Muscle of arm (tissue), 12 donors: ENCODE data around the gene P2RY11. TPM values are rescaled to one million over a fixed set of nuclear protein-coding genes. Genes with fewer than 3 reads are reported as not detected.

ENCODE experiments used
- DNase-seq: peaks from one replicate; pipeline ENCODE4 v3.0.0-alpha.2; 2013
- polyA plus RNA-seq, 12 donors: library from polyadenylated mRNA; unstranded; fragments of 120-200 nt; gene quantifications; one replicate each; pipeline ENCODE4 v1.2.1, GENCODE V29; 2013; ENCODE audit not compliant: insufficient read length in 12 of 12

Gene P2RY11
- polyA plus RNA-seq, 12 donors: 6.8 to 12.5 (median 8.7) TPM; not detected in 1

DNA sequence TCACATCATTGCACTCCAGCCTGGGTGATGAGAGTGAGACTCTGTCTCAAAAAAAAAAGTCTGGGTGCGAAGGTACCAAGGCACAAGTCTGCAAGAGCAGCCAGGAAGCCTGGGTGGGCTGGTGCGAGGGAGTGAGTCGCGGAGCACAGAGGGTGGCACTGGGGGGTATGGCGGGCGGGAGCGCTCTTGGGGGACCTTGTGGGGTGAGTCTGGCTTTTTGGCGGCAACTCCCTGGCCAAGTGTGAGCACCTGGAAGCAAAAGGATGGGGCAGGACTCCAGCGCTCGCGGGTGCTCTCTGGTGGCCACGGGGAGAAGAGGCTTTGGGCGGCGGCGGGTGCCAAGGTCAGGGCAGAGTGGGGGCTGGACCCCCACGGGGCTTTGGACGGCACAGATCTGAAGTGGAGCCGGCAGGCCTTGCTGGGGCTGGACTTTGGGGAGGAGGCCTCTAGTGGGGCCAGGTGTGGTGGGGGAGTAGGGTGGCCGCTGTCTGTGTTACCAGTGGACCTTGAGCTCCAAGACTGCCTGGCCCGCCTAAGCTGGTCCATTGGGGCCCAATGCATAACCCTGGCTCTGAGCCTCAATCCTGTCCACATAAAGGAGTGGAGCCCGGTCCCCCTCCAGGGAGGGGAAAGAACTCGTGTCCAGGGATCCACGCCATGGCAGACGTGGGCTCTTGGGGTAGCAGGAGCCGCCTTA, 1.6 kb downstream of the P2RY11 start:
- DNase-seq: no peak

DNA sequence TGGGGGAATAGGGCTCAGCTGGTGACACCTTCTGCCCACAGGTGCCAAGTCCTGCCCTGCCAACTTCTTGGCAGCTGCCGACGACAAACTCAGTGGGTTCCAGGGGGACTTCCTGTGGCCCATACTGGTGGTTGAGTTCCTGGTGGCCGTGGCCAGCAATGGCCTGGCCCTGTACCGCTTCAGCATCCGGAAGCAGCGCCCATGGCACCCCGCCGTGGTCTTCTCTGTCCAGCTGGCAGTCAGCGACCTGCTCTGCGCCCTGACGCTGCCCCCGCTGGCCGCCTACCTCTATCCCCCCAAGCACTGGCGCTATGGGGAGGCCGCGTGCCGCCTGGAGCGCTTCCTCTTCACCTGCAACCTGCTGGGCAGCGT, 2.1 kb downstream of the P2RY11 start:
- DNase-seq: no peak

DNA sequence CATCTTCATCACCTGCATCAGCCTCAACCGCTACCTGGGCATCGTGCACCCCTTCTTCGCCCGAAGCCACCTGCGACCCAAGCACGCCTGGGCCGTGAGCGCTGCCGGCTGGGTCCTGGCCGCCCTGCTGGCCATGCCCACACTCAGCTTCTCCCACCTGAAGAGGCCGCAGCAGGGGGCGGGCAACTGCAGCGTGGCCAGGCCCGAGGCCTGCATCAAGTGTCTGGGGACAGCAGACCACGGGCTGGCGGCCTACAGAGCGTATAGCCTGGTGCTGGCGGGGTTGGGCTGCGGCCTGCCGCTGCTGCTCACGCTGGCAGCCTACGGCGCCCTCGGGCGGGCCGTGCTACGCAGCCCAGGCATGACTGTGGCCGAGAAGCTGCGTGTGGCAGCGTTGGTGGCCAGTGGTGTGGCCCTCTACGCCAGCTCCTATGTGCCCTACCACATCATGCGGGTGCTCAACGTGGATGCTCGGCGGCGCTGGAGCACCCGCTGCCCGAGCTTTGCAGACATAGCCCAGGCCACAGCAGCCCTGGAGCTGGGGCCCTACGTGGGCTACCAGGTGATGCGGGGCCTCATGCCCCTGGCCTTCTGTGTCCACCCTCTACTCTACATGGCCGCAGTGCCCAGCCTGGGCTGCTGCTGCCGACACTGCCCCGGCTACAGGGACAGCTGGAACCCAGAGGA, 2.6 kb downstream of the P2RY11 start:
- no peak for DNase-seq

DNA sequence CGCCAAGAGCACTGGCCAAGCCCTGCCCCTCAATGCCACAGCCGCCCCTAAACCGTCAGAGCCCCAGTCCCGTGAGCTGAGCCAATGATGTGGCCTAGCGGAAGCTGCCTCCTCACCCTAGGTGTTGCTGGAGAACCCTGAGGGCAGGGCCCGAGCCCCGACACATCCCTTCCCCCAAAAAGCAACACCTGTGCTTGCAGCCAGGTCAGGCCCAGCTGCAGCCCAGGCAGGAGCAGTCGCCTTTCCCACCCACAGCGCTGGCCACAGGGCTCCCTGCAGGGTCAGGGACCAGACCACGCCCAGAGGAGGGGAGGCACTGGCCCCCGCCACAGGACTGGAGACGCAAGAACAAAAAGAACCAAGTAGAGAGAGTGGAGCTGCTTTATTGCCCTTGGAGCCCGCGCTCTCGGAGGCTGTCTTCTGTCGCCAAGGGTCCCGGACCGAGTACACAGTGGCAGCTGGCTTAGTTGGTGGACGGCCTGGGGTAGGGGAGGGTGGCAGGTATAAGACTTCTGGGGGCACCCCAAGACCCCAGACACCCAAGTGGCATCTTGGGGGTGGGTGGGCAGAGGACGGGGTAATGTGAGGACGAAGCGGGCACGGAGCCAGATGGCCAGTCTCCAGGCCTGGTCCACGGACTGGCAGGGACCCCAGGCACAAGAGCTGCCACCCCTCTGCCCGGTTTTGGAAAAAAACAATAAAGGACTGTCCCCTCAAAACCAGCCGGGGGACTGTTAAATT, 3.3 kb downstream of the P2RY11 start:
- no peak for DNase-seq

DNA sequence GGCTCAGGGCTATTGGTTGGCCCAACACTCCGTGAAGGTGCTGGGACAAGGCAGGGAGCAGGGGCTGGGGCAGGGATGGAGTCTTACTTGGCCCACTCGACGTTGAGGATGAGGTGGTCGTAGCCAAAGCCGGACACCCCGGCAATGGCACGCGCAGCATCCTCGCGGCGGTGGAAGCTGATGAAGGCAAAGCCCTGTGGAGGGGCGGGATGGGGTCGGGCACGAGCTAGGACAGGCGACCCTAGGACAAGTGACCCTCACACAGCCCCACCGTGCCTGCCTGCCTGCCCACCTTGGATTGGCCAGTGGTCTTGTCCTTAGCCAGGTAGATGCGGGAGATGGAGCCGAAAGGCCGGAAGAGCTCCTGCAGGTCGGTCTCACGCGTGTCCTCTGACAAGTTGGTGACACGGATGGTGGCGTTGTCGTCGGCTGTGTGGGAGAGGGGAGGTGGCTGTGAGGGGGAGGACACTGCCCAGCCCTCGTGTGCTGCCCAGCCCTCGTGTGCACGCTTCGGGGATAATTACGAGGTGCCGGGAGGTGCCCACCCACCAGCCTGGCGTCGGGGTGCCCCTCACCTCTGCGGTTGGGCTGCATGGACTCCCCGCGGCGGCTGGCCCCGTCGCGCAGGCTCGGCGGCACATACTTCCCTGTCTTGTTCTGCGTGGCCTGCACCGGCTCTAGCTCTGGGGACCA, 4.0 kb downstream of the P2RY11 start:
- no peak for DNase-seq

DNA sequence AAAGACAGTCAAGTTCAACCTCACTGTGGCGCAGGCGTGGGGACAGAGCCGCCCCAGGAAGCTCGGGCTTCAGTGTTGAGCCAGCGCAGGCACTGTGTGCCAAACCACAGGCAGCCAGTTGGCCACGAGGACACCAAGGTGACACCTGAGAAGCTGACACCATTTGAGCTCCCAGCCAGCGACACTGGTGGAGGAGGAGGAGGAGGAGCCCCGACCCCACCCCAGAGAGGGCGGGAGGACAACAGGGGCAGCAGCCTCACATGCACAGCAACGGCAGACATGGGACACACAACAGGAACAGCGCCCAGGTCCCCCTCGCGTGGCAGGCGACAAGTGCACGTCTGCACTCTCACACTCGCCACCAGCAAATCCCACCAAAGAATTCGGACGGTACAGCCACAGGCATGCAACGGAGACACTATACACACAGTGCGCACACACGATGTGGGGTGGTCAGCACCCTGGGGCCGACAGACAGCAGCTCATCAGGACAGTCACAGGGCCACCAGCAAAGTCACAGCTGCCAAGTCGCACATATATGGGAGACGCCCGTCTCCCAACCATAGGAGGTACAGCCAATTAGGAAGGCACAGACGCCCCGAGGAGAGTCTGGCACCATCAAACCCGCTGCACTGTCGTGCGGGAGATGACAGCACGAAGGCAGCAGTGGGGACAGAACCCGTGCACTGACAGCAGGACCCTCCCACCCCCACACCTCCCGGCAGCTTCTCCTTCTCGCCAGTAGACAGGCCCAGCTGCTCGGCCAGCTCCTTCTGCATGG, 4.8 kb downstream of the P2RY11 start:
- no peak for DNase-seq

DNA sequence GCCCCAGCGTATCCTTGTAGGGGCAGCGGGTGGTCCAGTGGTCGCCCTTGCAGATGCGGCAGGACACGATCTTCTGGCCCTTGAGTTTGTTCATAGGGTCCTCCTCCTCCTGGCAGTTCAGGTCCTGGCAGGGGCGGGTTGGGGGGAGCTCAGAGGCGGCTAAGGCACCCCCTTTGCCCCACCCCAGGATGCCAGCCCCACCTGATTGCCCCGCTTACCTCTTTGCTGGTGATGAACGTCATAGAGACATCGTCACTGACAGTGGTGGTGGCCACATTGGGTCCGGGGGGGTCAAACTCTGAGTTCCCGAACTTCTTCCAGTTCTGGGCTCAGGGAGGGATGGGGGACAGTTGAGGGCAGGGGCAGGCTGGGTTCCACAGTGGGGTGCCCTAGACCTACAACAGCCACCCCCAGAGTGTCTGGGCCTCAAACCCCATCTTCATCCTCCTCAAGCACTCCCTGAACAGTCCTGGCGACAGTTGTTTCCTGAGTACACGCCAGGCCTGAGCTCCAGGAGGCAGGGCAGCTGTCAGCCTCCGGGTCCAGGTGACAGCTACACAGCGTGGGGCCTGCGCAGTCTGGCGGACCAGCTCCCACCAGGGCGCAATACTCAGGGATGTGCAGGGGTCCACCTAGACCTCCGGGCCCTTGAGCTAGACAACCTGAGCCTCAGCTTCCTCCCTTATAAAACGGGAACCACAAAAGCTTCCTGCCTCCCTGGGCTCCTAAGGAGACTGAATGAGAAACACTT, 5.5 kb downstream of the P2RY11 start:
- DNase-seq: no peak

DNA sequence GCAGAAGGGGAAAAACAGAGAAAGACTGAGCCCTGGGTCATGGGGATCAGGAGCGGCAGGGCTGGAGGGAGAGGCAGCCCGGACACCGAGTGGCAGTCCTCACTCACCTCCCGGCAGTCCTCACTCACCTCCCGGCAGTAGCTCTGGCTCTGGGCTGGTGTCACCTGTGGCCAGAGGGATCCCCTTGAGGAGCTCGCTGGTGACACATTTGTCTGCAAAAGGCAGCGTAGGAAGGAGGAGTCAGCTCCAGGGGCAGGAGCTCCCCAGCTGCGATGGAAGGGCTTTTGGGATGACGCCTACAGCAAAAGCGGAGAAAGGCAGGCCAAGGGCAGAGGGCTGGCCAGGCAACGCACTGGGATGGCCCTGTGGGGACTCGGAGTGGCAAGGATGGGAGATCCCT, 7.5 kb downstream of the P2RY11 start:
- DNase-seq: no peak

DNA sequence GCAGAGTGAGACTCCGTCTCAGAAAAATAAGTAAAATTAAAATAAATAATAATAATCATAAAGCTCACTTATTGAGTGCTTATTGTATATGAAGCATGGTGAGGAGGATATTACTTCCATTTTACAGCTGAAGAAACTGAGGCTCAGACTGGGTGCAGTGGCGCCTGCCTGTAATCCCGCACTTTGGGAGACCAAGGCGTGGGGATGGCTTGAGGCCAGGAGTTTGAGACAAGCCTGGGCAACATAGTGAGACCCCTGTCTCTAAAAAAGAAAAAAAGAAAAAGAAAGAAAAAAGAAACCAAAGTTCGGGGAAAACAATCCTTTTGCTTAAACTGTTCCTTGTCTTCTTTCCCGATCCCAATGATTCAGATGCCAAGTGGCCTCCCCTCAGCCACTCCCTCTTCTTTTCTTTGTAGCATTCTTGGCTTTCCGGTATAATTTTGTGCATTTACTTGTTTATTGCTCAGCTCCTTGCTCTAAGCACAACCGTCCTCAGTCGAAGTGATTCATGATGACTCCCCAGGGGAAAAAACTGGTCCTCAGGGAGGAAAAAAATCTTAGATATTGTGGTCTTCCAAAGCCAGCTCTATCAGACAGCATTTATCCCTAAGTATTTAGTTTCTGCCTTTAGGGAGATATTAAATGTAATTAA, 9.2 kb downstream of the P2RY11 start:
- DNase-seq: peak; percentile 64

DNA sequence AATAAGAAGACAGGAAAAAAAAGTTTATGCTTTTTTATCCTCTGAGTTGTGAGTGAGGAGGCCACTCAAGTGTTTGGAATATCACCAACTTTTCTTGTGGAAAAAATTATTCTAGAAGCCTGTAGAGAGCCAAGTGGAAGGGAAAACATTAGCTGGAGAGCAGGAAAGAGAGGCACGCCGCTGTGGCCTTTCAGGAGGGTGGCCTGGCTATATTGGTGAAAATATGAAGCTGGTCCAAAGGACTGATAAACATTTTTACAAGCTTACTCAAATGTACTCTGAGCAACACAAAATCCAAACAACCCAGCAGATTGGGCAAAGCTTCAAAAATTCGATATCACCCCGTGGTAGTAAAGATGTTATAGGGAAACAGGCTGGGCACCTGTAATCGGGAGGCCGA, 10.6 kb downstream of the P2RY11 start:
- peak; percentile 68 for DNase-seq

DNA sequence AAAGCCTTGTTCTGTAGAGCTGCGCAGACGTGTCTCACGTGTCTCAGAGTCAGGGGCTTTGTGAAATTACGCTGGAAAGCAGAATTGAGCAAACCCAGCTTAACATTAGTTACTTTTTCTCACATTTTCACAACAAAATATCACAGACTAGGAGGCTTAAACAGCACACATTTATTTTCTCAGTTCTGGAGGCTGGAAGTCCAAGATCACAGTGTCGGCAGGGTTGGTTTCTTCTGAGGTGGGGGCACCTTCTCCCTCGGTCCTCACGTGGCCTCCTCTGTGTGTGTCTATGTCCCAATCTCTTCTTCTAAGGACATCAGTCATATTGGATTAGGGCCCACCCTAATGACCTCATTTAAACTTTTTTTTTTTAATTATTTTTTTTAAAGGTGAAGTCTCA, 12.9 kb downstream of the P2RY11 start:
- DNase-seq: no peak

DNA sequence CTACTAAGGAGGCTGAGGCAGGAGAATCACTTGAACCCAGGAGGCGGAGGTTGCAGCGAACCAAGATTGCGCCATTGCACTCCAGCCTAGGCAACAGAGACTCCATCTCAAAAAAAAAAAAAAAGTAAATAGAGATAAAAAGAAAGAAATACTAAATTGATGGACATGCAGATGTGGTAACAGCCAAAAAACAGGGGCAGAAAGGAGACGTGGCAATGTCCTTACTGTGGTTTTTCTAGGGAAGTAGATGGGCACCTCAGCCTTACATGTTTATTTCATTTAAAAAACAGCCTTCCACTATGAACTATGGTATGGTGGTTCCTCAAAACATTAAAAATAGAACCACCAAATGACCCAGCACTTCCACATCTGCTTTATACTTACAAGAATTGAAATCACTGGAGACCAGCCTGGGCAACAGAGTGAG, 14.7 kb downstream of the P2RY11 start:
- no peak for DNase-seq

DNA sequence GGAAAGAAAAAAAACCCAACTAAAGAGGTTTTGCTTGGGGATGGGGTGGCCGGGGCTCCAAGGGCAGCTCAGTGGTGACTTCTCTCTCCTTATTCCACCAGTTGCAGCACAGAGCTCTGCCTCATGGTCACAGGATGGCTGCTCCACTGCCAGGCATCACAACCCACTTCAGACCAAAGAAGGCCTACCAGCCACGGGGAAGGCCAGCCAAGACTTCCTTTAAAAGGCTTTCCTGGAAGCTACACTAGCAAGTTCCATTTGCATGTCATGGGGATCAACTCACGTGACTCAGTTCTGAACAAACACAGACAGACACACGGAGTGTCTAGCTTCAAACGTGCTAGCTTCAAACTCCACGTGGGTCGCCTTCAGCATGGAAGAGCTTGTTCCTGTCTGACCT, 21.4 kb downstream of the P2RY11 start:
- DNase-seq: no peak

DNA sequence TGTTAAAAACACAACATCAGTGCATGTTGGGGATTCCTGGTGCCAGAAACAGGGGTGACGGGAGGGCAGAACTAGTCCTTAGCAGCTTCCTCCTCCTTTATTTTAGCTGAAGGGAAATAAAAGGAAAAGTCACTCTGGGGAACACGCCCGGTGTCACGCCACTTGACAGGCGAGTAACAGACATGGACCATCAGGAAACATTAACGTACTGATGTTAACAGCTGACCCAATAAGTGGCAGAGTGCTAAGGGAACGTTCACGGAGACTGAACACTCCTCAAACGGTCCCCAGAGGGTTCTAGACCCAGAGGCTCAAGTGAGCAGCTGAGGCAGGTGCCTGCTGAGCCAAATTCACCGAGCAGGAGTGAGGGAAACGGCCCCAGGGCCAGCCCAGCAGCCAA, 22.1 kb downstream of the P2RY11 start:
- no peak for DNase-seq

DNA sequence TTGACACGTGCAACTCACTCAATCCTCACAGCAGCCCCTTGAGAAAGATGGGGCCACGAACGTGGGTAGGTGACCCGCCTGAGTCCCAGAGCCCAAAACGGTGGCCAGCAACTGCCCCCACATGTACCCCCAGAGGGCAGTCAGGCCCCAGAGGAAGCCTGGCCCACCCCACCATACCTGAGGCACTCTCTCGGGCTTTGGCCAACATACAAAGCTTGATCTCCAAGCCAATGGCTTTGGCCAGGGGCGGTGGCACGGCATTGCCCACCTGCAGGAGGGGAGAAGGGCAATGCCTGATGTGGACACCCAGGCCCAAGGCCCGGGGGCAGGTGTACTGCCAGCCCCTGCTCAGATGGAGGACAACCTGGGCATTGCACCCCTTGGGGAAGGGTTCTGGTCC, 22.5 kb downstream of the P2RY11 start:
- DNase-seq: no peak

DNA sequence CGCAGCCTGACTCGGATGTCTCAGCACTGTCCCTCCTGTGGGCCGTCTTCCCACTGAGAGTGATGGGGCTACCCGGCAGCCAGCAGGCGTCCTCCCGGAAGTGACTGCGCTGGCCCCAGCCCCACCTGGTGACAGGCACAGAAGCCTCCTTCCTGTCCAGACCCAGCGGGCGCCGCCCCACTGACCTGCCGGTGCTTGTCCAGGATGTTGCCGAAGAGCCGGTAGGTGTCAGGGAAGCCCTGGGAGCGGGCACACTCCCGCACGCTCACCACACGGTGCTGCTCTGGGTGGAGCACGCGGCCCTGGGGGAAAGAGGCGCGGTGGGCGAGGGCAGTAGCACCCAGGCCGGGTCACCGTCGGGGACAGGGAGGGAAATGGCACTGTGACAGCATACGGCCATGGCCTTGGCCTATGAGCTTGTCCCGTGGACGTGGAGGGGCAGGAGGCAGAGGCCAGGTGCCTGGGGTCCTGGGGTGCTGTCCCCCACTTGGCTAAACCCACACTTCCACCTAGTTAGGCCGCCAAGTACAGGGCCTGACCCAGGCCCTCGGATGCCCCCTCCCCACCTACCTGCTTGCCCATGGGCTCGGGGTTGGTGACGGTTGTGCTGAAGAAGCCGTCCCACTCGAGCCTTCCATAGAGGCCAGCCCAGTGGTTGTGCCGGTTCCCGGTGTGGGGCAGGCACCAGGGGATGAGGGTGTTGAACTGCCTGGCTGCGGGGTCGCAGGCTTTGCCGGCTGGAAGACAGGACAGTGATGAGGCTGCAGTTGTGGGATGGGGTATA, 24.2 kb downstream of the P2RY11 start:
- DNase-seq: no peak

DNA sequence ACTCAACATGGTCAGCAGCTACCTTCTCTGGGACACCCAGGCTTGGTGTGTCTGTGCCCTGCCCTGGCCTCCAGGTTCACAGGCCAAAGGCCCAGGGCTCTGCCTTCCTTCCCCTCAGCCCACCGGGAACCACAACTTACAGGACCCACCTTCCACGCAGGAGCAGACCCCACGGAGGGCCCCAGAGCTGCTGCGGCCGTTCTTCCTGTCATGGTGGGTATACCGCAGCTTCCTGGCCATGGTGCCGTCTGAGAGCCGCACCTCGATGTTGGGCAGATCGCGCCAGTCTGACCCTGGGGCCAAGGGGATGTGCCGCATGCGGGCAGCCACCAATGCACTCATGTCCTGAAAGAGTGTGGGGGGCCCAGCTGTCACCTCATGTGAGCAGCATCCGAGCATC, 25.4 kb downstream of the P2RY11 start:
- DNase-seq: no peak

DNA sequence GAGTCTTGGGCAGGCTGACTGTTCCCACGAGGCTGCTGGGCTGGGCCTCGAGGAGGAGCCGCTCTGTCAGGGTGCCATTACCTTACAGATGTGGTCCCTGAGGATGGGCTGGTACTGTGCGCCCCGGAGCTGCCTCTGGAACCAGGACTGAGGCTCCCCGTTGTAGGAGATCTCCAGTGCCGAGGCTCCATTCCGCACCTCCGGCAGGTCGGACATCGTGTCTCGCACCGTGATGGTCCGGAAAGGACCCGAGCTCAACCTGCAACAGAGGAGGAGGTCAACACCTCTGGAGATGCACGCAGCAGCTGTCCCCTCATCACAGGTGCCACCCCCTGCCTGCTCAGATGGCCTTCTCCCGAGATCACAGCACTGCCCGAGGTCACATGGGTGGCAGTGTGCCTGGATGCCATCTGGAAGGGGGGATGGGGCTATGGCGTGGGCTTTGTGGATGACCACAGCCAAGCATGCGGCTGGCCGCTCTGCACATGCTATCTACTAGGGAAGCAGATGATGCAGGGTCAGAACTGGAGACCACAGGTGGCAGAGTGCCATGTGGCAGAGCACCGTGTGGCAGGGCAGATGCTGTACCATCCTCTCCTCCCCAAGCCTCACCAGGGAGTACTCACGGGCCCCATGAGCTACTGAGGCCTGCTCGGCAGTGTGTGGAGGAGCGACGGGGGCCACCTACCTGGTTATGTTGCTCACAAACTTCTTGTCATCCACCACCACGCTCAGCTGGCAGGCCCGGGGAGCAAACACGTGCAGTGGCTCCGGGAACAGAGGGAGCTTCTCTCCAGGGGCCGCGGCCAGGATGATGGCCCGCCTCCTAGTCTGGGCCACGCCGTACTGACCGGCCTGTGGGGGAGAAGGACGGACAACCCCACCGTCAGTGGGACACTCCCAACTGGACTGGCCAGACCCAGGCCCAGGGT, 26.5 kb downstream of the P2RY11 start:
- no peak for DNase-seq
